K562 (cell line): Measurements from ENCODE around the gene PDCD7. TPM values are rescaled to one million over a fixed set of nuclear protein-coding genes. Genes with fewer than 3 reads are reported as not detected.

ENCODE experiments used
- SMC3 ChIP-seq: conservative IDR thresholded peaks from 2 replicates; pipeline ENCODE4 v1.6.1; 2011; ENCODE audit warnings: low read depth, low read length, improper control_type of control experiment; ENCODE audit not compliant: insufficient read depth
- ZNF133 ChIP-seq: fragments of 250-450 bp; sonication (Bioruptor Pico); IDR thresholded peaks from 2 replicates; pipeline ENCODE4 v1.4.0; 2020; ENCODE audit warnings: mild to moderate bottlenecking
- ZNF445 ChIP-seq: fragments of 250-450 bp; sonication (Bioruptor Pico); IDR thresholded peaks from 2 replicates; pipeline ENCODE4 v1.4.0; 2020; ENCODE audit warnings: low read depth, mild to moderate bottlenecking, moderate library complexity
- polyA plus RNA-seq, 8 experiments: library from polyadenylated mRNA; depleted of rRNA in 4 of 8; stranded (reverse) in 5 of 8; unstranded in 3 of 8; fragments of >200 nt; fragmentation: Nextera tagmentation in 2 of 8; fragmentation: Illumina TruSeq in 1 of 8; extraction: Ambion mirVana in 2 of 8; extraction: Trizol in 1 of 8; gene quantifications; 2 replicates each; pipeline versions ENCODE4 v1.2.1 to v1.2.3, GENCODE V29; 2011 to 2014; ENCODE audit warnings: inconsistent platforms in 1 of 8, missing spikeins in 1 of 8
- total RNA-seq, 7 experiments: library from RNA; depleted of rRNA in 6 of 7; stranded (reverse); fragments of >200 nt in 6 of 7; fragmentation: Illumina TruSeq in 2 of 7; extraction: Trizol in 2 of 7; gene quantifications; 2 replicates each; pipeline versions ENCODE4 v1.2.1 to v1.2.3, GENCODE V29; 2011 to 2021; ENCODE audit warnings: low replicate concordance in 1 of 7
- TF ChIP-seq, protein P1 (sequence below): fragments of 450-650 bp; IDR thresholded peaks from 2 replicates; pipeline ENCODE4 v1.6.1; 2018; ENCODE audit not compliant: partially characterized antibody
- TF ChIP-seq, protein P2 (sequence below), 2 experiments: fragments of 450-650 bp; formaldehyde crosslinking in 1 of 2; IDR thresholded peaks; 2 replicates each; pipeline versions ENCODE4 v1.4.0 to v1.6.1; 2014 to 2020; ENCODE audit warnings: mild to moderate bottlenecking in 2 of 2, borderline replicate concordance in 1 of 2, low read depth in 1 of 2

PDCD7 gene
- total and polyA plus RNA-seq, 9 of the 15 experiments (the other 6 are each of a cell fraction or from before 2014, with no cell fraction given): 11.8 to 30.2 (median 18.8) TPM

GRCh38 chr15:65083262-65083701 is 50.3 kb downstream of the PDCD7 start (continued):
- TF ChIP-seq, protein P1, sequence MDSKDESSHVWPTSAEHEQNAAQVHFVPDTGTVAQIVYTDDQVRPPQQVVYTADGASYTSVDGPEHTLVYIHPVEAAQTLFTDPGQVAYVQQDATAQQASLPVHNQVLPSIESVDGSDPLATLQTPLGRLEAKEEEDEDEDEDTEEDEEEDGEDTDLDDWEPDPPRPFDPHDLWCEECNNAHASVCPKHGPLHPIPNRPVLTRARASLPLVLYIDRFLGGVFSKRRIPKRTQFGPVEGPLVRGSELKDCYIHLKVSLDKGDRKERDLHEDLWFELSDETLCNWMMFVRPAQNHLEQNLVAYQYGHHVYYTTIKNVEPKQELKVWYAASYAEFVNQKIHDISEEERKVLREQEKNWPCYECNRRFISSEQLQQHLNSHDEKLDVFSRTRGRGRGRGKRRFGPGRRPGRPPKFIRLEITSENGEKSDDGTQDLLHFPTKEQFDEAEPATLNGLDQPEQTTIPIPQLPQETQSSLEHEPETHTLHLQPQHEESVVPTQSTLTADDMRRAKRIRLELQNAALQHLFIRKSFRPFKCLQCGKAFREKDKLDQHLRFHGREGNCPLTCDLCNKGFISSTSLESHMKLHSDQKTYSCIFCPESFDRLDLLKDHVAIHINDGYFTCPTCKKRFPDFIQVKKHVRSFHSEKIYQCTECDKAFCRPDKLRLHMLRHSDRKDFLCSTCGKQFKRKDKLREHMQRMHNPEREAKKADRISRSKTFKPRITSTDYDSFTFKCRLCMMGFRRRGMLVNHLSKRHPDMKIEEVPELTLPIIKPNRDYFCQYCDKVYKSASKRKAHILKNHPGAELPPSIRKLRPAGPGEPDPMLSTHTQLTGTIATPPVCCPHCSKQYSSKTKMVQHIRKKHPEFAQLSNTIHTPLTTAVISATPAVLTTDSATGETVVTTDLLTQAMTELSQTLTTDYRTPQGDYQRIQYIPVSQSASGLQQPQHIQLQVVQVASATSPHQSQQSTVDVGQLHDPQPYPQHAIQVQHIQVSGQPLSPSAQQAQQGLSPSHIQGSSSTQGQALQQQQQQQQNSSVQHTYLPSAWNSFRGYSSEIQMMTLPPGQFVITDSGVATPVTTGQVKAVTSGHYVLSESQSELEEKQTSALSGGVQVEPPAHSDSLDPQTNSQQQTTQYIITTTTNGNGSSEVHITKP: no peak
- TF ChIP-seq SMC3 (0 out of 2 replicates have a peak, but pooled peaks have one; percentile 34), ZNF133 (CRISPR knock-in tag) (no peak), ZNF445 (CRISPR knock-in tag) (no peak)
- TF ChIP-seq, protein P2, sequence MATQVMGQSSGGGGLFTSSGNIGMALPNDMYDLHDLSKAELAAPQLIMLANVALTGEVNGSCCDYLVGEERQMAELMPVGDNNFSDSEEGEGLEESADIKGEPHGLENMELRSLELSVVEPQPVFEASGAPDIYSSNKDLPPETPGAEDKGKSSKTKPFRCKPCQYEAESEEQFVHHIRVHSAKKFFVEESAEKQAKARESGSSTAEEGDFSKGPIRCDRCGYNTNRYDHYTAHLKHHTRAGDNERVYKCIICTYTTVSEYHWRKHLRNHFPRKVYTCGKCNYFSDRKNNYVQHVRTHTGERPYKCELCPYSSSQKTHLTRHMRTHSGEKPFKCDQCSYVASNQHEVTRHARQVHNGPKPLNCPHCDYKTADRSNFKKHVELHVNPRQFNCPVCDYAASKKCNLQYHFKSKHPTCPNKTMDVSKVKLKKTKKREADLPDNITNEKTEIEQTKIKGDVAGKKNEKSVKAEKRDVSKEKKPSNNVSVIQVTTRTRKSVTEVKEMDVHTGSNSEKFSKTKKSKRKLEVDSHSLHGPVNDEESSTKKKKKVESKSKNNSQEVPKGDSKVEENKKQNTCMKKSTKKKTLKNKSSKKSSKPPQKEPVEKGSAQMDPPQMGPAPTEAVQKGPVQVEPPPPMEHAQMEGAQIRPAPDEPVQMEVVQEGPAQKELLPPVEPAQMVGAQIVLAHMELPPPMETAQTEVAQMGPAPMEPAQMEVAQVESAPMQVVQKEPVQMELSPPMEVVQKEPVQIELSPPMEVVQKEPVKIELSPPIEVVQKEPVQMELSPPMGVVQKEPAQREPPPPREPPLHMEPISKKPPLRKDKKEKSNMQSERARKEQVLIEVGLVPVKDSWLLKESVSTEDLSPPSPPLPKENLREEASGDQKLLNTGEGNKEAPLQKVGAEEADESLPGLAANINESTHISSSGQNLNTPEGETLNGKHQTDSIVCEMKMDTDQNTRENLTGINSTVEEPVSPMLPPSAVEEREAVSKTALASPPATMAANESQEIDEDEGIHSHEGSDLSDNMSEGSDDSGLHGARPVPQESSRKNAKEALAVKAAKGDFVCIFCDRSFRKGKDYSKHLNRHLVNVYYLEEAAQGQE (IDR thresholded peaks at IDR 0.05; ENCODE audit: borderline replicate concordance): peak; percentile 56; the same call in 1 of the 2 replicates
- TF ChIP-seq, protein P2 (CRISPR knock-in tag; IDR thresholded peaks at IDR 0.05; ENCODE audit: low read depth): no peak
- TF ChIP-seq, all 486 proteins: peak for 4
